H9 (cell line): Measurements from ENCODE around the gene SETBP1. TPM values are rescaled to one million over a fixed set of nuclear protein-coding genes. Genes with fewer than 3 reads are reported as not detected.

Experiments used
- DNase-seq: peaks from one replicate; pipeline ENCODE4 v3.0.0-alpha.2; 2017
- H2AFZ ChIP-seq: one replicate; pipeline ENCODE4 v1.6.1; 2013; ENCODE audit warnings: mild to moderate bottlenecking, low read length, control low read depth, moderate library complexity
- H2AK5ac ChIP-seq: 2 replicates; pipeline ENCODE4 v1.6.1; 2013; ENCODE audit warnings: low read length, control low read depth, mixed read lengths; ENCODE audit not compliant: insufficient read length
- H2BK120ac ChIP-seq: one replicate; pipeline ENCODE4 v1.6.1; 2013; ENCODE audit warnings: low read depth, mild to moderate bottlenecking, low read length, control low read depth, inconsistent platforms; ENCODE audit not compliant: poor library complexity, severe bottlenecking
- H2BK12ac ChIP-seq: 2 replicates; pipeline ENCODE4 v1.6.1; 2013; ENCODE audit warnings: low read length, control low read depth, mixed read lengths, low read depth; ENCODE audit not compliant: insufficient read length
- H2BK15ac ChIP-seq: 2 replicates; pipeline ENCODE4 v1.6.1; 2013; ENCODE audit warnings: low read depth, low read length, control low read depth
- H2BK20ac ChIP-seq: one replicate; pipeline ENCODE4 v1.6.1; 2013; ENCODE audit warnings: low read depth, mild to moderate bottlenecking, low read length, control low read depth, inconsistent platforms; ENCODE audit not compliant: poor library complexity, severe bottlenecking
- H2BK5ac ChIP-seq: 2 replicates; pipeline ENCODE4 v1.6.1; 2013; ENCODE audit warnings: low read length, control low read depth, mixed read lengths; ENCODE audit not compliant: insufficient read length
- H3K14ac ChIP-seq: 2 replicates; pipeline ENCODE4 v1.6.1; 2013; ENCODE audit warnings: low read length, control low read depth; ENCODE audit not compliant: insufficient read depth
- H3K18ac ChIP-seq: 2 replicates; pipeline ENCODE4 v1.6.1; 2013; ENCODE audit warnings: low read depth, mild to moderate bottlenecking, mixed read lengths, low read length, control low read depth; ENCODE audit not compliant: insufficient read length
- H3K23ac ChIP-seq: 2 replicates; pipeline ENCODE4 v1.6.1; 2013; ENCODE audit warnings: low read length, control low read depth, mixed read lengths, low read depth; ENCODE audit not compliant: insufficient read length
- H3K23me2 ChIP-seq: 2 replicates; pipeline ENCODE4 v1.6.1; 2013; ENCODE audit warnings: low read depth, mild to moderate bottlenecking, mixed read lengths, low read length, control low read depth; ENCODE audit not compliant: insufficient read length, poor library complexity, severe bottlenecking
- H3K27ac ChIP-seq: 2 replicates; pipeline ENCODE4 v1.5.1; 2013; ENCODE audit warnings: low read length, control low read depth, mixed read lengths, low read depth; ENCODE audit not compliant: insufficient read length
- H3K27me3 ChIP-seq: 2 replicates; pipeline ENCODE4 v1.6.1; 2013; ENCODE audit warnings: low read length, control low read depth, inconsistent platforms; ENCODE audit not compliant: insufficient read depth
- H3K4ac ChIP-seq: 2 replicates; pipeline ENCODE4 v1.6.1; 2013; ENCODE audit warnings: low read depth, mild to moderate bottlenecking, control low read depth, inconsistent platforms, low read length, moderate library complexity
- H3K4me1 ChIP-seq: 2 replicates; pipeline ENCODE4 v1.6.1; 2013; ENCODE audit warnings: low read length, control low read depth, inconsistent platforms; ENCODE audit not compliant: insufficient read depth
- H3K4me2 ChIP-seq: 2 replicates; pipeline ENCODE4 v1.6.1; 2013; ENCODE audit warnings: low read length, control low read depth, mixed read lengths; ENCODE audit not compliant: insufficient read length, insufficient read depth
- H3K56ac ChIP-seq: 2 replicates; pipeline ENCODE4 v1.6.1; 2013; ENCODE audit warnings: low read depth, mild to moderate bottlenecking, mixed read lengths, low read length, control low read depth; ENCODE audit not compliant: insufficient read length
- H3K79me1 ChIP-seq: 2 replicates; pipeline ENCODE4 v1.6.1; 2013; ENCODE audit warnings: low read depth, mild to moderate bottlenecking, moderate library complexity, low read length, control low read depth, inconsistent platforms; ENCODE audit not compliant: insufficient read depth, poor library complexity, severe bottlenecking
- H3K79me2 ChIP-seq: 2 replicates; pipeline ENCODE4 v1.6.1; 2013; ENCODE audit warnings: low read length, control low read depth, inconsistent platforms; ENCODE audit not compliant: insufficient read depth
- H3K9ac ChIP-seq: 2 replicates; pipeline ENCODE4 v1.6.1; 2013; ENCODE audit warnings: low read length, control low read depth, mixed read lengths; ENCODE audit not compliant: insufficient read length; ENCODE audit errors: extremely low read depth
- H3K9me3 ChIP-seq: one replicate; pipeline ENCODE4 v1.6.1; 2013; ENCODE audit warnings: low read depth, low read length, inconsistent platforms; ENCODE audit not compliant: control insufficient read depth
- H3T11ph ChIP-seq: one replicate; pipeline ENCODE4 v1.6.1; 2013; ENCODE audit warnings: mild to moderate bottlenecking, low read length, control low read depth, inconsistent platforms
- H4K20me1 ChIP-seq: one replicate; pipeline ENCODE4 v1.6.1; 2013; ENCODE audit not compliant: control insufficient read depth, insufficient read length, insufficient read depth
- H4K5ac ChIP-seq: 2 replicates; pipeline ENCODE4 v1.6.1; 2013; ENCODE audit warnings: low read depth, mild to moderate bottlenecking, mixed read lengths, low read length, control low read depth; ENCODE audit not compliant: insufficient read length
- H4K8ac ChIP-seq: replicated peaks from 2 replicates; pipeline ENCODE4 v1.6.1; 2013; ENCODE audit warnings: low read length, control low read depth, mixed read lengths, low read depth; ENCODE audit not compliant: insufficient read length
- H4K91ac ChIP-seq: 2 replicates; pipeline ENCODE4 v1.6.1; 2013; ENCODE audit warnings: low read depth, mild to moderate bottlenecking, moderate library complexity, mixed read lengths, low read length, control low read depth; ENCODE audit not compliant: insufficient read length
- H3K27ac Mint-ChIP-seq, 3 experiments: 2 replicates in 2 of 3; 3 replicates in 1 of 3; pipeline ENCODE4 v1.8.0; 2020 to 2021; ENCODE audit warnings: mixed read lengths in 3 of 3, mild to moderate bottlenecking in 1 of 3, moderate library complexity in 1 of 3
- H3K27me3 Mint-ChIP-seq: 2 replicates; pipeline ENCODE4 v1.8.0; 2021; ENCODE audit warnings: low read depth, mild to moderate bottlenecking, moderate library complexity, mixed read lengths
- H3K36me3 Mint-ChIP-seq, 3 experiments: 2 replicates in 2 of 3; 3 replicates in 1 of 3; pipeline ENCODE4 v1.8.0; 2020 to 2021; ENCODE audit warnings: low read depth in 3 of 3, mixed read lengths in 3 of 3; ENCODE audit not compliant: insufficient read depth in 1 of 3
- H3K4me1 Mint-ChIP-seq, 2 experiments: 2 replicates each; pipeline ENCODE4 v1.8.0; 2020; ENCODE audit warnings: mixed read lengths in 2 of 2
- H3K4me3 Mint-ChIP-seq, 2 experiments: 2 replicates in 1 of 2; 3 replicates in 1 of 2; pipeline ENCODE4 v1.8.0; 2020 to 2021; ENCODE audit warnings: mild to moderate bottlenecking in 2 of 2, mixed read lengths in 2 of 2, moderate library complexity in 1 of 2
- H3K9me3 Mint-ChIP-seq, 2 experiments: 2 replicates in 1 of 2; 3 replicates in 1 of 2; pipeline ENCODE4 v1.8.0; 2020; ENCODE audit warnings: mild to moderate bottlenecking in 2 of 2, mixed read lengths in 2 of 2, moderate library complexity in 1 of 2
- CTCF ChIP-seq: fragments of 200-600 bp; sonication (generic); conservative IDR thresholded peaks from 3 replicates; pipeline ENCODE4 v1.8.0; 2021; ENCODE audit warnings: antibody characterized with exemption, mild to moderate bottlenecking
- WGBS: extraction: QIAGEN DNeasy Blood & Tissue Kit; methylation state at CpG from one replicate; pipeline ENCODE4 v1.1.7; 2013; ENCODE audit warnings: missing lambda C conversion rate, low lambda C conversion rate, mixed read lengths; ENCODE audit not compliant: insufficient read length; ENCODE audit errors: extremely low coverage; 5-methylcytosine and 5-hydroxymethylcytosine counted together
- total RNA-seq: library from RNA; stranded (reverse); gene quantifications from 2 replicates; pipeline ENCODE4 v1.2.1, GENCODE V29; 2021

Gene SETBP1
- total RNA-seq, 1 experiment from 2014 or later = 4.6 TPM

- no CpG with 5 or more reads among the region's 1 CpG for WGBS
Measured at GRCh38 chr18:44812426-44812825, 131.7 kb downstream of the SETBP1 start.

More at GRCh38 chr18:44812426-44812825, 131.7 kb downstream of the SETBP1 start:
- Histone ChIP-seq H3K79me2 (no peaks in the 10 kb centered on the region), H3K23me2 (no peaks in the 10 kb centered on the region), H2AK5ac (no peak overlapping the region), H4K20me1 (no peaks in the 10 kb centered on the region), H3K23ac (no peak overlapping the region), H3T11ph (no peak overlapping the region), H2BK5ac (no peak overlapping the region), H3K14ac (no peak overlapping the region), H2BK20ac (no peak overlapping the region), H2BK15ac (no peak overlapping the region), H3K18ac (no peak overlapping the region), H3K9ac (no peak overlapping the region), H4K5ac (no peak overlapping the region), H3K79me1 (no peaks in the 10 kb centered on the region), H4K91ac (no peak overlapping the region), H2AFZ (no peak overlapping the region), H4K8ac (no peak overlapping the region), H3K4me2 (no peak overlapping the region), H3K9me3 (no peaks in the 10 kb centered on the region), H3K4ac (no peak overlapping the region), H3K27ac (no peak overlapping the region), H2BK120ac (no peak overlapping the region), H3K27me3 (no peaks in the 10 kb centered on the region), H3K56ac (no peak overlapping the region), H3K4me1 (no peaks in the 10 kb centered on the region; the same call in 1 of the 2 replicates), H2BK12ac (no peak overlapping the region)
- H3K4me3 Mint-ChIP-seq = no peak overlapping the region
- H3K27ac Mint-ChIP-seq = no peak overlapping the region
- no peaks in the 10 kb centered on the region; the same call in none of the 2 replicates for H3K27me3 Mint-ChIP-seq
- no peaks in the 10 kb centered on the region for H3K9me3 Mint-ChIP-seq
- DNase-seq = no peak
- H3K36me3 Mint-ChIP-seq = no peaks in the 10 kb centered on the region
- H3K4me1 Mint-ChIP-seq = peaks cover 23 to 41% of the 10 kb centered on the region in 2 experiments
- TF ChIP-seq CTCF = no peak
